Neuronal stem cell (in vitro differentiated cells): Measurements from ENCODE around the gene FHIT.

Source experiments
- DNase-seq: peaks from one replicate; pipeline ENCODE4 v3.0.0-alpha.2; 2013; ENCODE audit warnings: low spot score
- H2AFZ ChIP-seq: one replicate; pipeline ENCODE4 v1.6.1; 2013; ENCODE audit warnings: mild to moderate bottlenecking, low read length, inconsistent platforms
- H2AK5ac ChIP-seq: 2 replicates; pipeline ENCODE4 v1.6.1; 2013; ENCODE audit warnings: low read depth, mild to moderate bottlenecking, inconsistent platforms, low read length, moderate library complexity, mixed read lengths
- H2BK120ac ChIP-seq: 2 replicates; pipeline ENCODE4 v1.6.1; 2013; ENCODE audit warnings: low read depth, mild to moderate bottlenecking, inconsistent platforms, low read length, moderate library complexity, mixed read lengths
- H2BK12ac ChIP-seq: one replicate; pipeline ENCODE4 v1.6.1; 2013; ENCODE audit warnings: low read length, inconsistent platforms
- H2BK15ac ChIP-seq: 2 replicates; pipeline ENCODE4 v1.6.1; 2013; ENCODE audit warnings: mild to moderate bottlenecking, low read length, inconsistent platforms, mixed read lengths
- H2BK5ac ChIP-seq: one replicate; pipeline ENCODE4 v1.6.1; 2013; ENCODE audit warnings: inconsistent platforms, mild to moderate bottlenecking, low read length, moderate library complexity
- H3K14ac ChIP-seq: one replicate; pipeline ENCODE4 v1.6.1; 2013; ENCODE audit warnings: low read length, inconsistent platforms
- H3K18ac ChIP-seq: 2 replicates; pipeline ENCODE4 v1.6.1; 2013; ENCODE audit warnings: low read length, inconsistent platforms
- H3K23ac ChIP-seq: 2 replicates; pipeline ENCODE4 v1.6.1; 2013; ENCODE audit warnings: low read depth, mild to moderate bottlenecking, mixed read lengths, low read length, inconsistent platforms; ENCODE audit not compliant: poor library complexity
- H3K27ac ChIP-seq: replicated peaks from 3 replicates; pipeline ENCODE4 v1.5.1; 2013; ENCODE audit warnings: low read length, inconsistent platforms
- H3K27me3 ChIP-seq, 3 experiments: 2 replicates each; pipeline ENCODE4 v1.6.1; 2013; ENCODE audit warnings: low read length in 3 of 3, mild to moderate bottlenecking in 2 of 3, inconsistent platforms in 1 of 3, low read depth in 1 of 3, mixed read lengths in 1 of 3, moderate library complexity in 1 of 3; ENCODE audit not compliant: control insufficient read depth in 3 of 3, insufficient read depth in 3 of 3
- H3K36me3 ChIP-seq, 2 donors: replicated peaks in 1 of 2; 2 replicates each; pipeline ENCODE4 v1.6.1; 2013; ENCODE audit warnings: low read length in 2 of 2; ENCODE audit not compliant: control insufficient read depth in 2 of 2, insufficient read depth in 2 of 2
- H3K4ac ChIP-seq: 2 replicates; pipeline ENCODE4 v1.6.1; 2013; ENCODE audit warnings: inconsistent platforms, mild to moderate bottlenecking, low read length, moderate library complexity
- H3K4me1 ChIP-seq, 2 donors: 1 replicate in 1 of 2; 2 replicates in 1 of 2; pipeline ENCODE4 v1.6.1; 2013; ENCODE audit warnings: low read length in 2 of 2, low read depth in 1 of 2; ENCODE audit not compliant: control insufficient read depth in 2 of 2, insufficient read depth in 1 of 2
- H3K4me2 ChIP-seq: one replicate; pipeline ENCODE4 v1.6.1; 2013; ENCODE audit warnings: mild to moderate bottlenecking, low read length, inconsistent platforms; ENCODE audit not compliant: insufficient read depth, poor library complexity, severe bottlenecking
- H3K4me3 ChIP-seq, 2 donors: 2 replicates each; pipeline ENCODE4 v1.5.1; 2013; ENCODE audit warnings: low read length in 2 of 2, mild to moderate bottlenecking in 2 of 2, inconsistent platforms in 1 of 2, moderate library complexity in 1 of 2
- H3K79me1 ChIP-seq: one replicate; pipeline ENCODE4 v1.6.1; 2013; ENCODE audit warnings: low read depth, mild to moderate bottlenecking, inconsistent platforms, low read length, moderate library complexity
- H3K9ac ChIP-seq: one replicate; pipeline ENCODE4 v1.6.1; 2013; ENCODE audit warnings: mild to moderate bottlenecking, low read depth, low read length, inconsistent platforms; ENCODE audit not compliant: poor library complexity
- H3K9me3 ChIP-seq, 2 donors: replicated peaks in 1 of 2; 2 replicates each; pipeline versions ENCODE3 to v1.6.1; 2013; ENCODE audit warnings: low read length in 2 of 2, mild to moderate bottlenecking in 2 of 2, inconsistent platforms in 1 of 2, low read depth in 1 of 2, mixed read lengths in 1 of 2, moderate library complexity in 1 of 2; ENCODE audit not compliant: control insufficient read depth in 2 of 2, insufficient read depth in 1 of 2
- H4K8ac ChIP-seq: one replicate; pipeline ENCODE4 v1.6.1; 2013; ENCODE audit warnings: low read depth, mild to moderate bottlenecking, inconsistent platforms, low read length, moderate library complexity
- H4K91ac ChIP-seq: one replicate; pipeline ENCODE4 v1.6.1; 2013; ENCODE audit warnings: low read length, low read depth, mild to moderate bottlenecking, inconsistent platforms; ENCODE audit not compliant: poor library complexity
- WGBS, 2 donors: extraction: QIAGEN DNeasy Blood & Tissue Kit; methylation state at CpG; one replicate each; pipeline ENCODE4 v1.1.7; 2013; ENCODE audit warnings: missing lambda C conversion rate in 2 of 2, mixed read lengths in 1 of 2; ENCODE audit not compliant: insufficient read length in 2 of 2, insufficient replicate concordance in 1 of 2; ENCODE audit errors: extremely low coverage in 2 of 2; 5-methylcytosine and 5-hydroxymethylcytosine counted together

The FHIT gene

GRCh38 chr3:59796456-59796855, 1454.8 kb downstream of the FHIT start:
- no peak for DNase-seq
- Histone ChIP-seq H3K27ac (no peak overlapping the region), H3K79me1 (no peaks in the 10 kb centered on the region), H4K8ac (no peak overlapping the region), H2BK15ac (no peak overlapping the region), H2AK5ac (no peak overlapping the region), H3K9ac (no peak overlapping the region), H3K14ac (no peak overlapping the region), H3K4me3 (no peak overlapping the region), H3K4me1 (peaks cover 0 to 15% of the 10 kb centered on the region in 2 donors), H3K9me3 (no peaks in the 10 kb centered on the region), H2BK12ac (no peak overlapping the region), H4K91ac (no peak overlapping the region), H3K4ac (no peak overlapping the region), H2BK5ac (no peak overlapping the region), H3K23ac (no peak overlapping the region), H3K36me3 (no peaks in the 10 kb centered on the region), H3K18ac (no peak overlapping the region), H2BK120ac (no peak overlapping the region), H3K27me3 (no peaks in the 10 kb centered on the region), H3K4me2 (no peak overlapping the region), H2AFZ (no peak overlapping the region)
- no CpG with 5 or more reads among the region's 2 CpGs for WGBS, 2 donors

- no peak overlapping the region for H2AFZ ChIP-seq
- no CpG with 5 or more reads among the region's 7 CpGs for WGBS, 2 donors
- no peak overlapping the region for H4K91ac ChIP-seq
- H3K4me3 ChIP-seq, result no peak overlapping the region
- H3K4me1 ChIP-seq, result peaks cover 0 to 12% of the 10 kb centered on the region in 2 donors
- no peaks in the 10 kb centered on the region for H3K36me3 ChIP-seq
- DNase-seq, result peak; percentile 36
- no peak overlapping the region for H3K4ac ChIP-seq
- no peak overlapping the region for H3K18ac ChIP-seq
- no peak overlapping the region for H2AK5ac ChIP-seq
- H2BK12ac ChIP-seq, result no peak overlapping the region
- H3K9ac ChIP-seq, result no peak overlapping the region
- H3K4me2 ChIP-seq, result no peak overlapping the region
- H2BK120ac ChIP-seq, result no peak overlapping the region
- H3K27ac ChIP-seq, result no peak overlapping the region
- no peak overlapping the region for H2BK15ac ChIP-seq
- no peak overlapping the region for H2BK5ac ChIP-seq
- no peak overlapping the region for H4K8ac ChIP-seq
- no peaks in the 10 kb centered on the region for H3K79me1 ChIP-seq
- no peak overlapping the region for H3K23ac ChIP-seq
- H3K9me3 ChIP-seq, result no peaks in the 10 kb centered on the region
- H3K27me3 ChIP-seq, result no peaks in the 10 kb centered on the region
- no peak overlapping the region for H3K14ac ChIP-seq
These were observed 1455.5 kb downstream of the FHIT start for GRCh38 chr3:59795756-59796155.

GRCh38 chr3:59793976-59794375, 1457.3 kb downstream of the FHIT start:
- no peak for DNase-seq
- H3K36me3 ChIP-seq, result no peaks in the 10 kb centered on the region
- H3K18ac ChIP-seq, result no peak overlapping the region
- no peak overlapping the region for H2AK5ac ChIP-seq
- peaks cover 0 to 8% of the 10 kb centered on the region in 2 donors for H3K4me1 ChIP-seq
- no peak overlapping the region for H3K14ac ChIP-seq
- no peak overlapping the region for H3K9ac ChIP-seq
- no peak overlapping the region for H2AFZ ChIP-seq
- no peaks in the 10 kb centered on the region for H3K79me1 ChIP-seq
- H4K91ac ChIP-seq, result no peak overlapping the region
- no CpG with 5 or more reads among the region's 12 CpGs for WGBS, 2 donors
- no peak overlapping the region for H3K23ac ChIP-seq
- H3K27me3 ChIP-seq, result no peaks in the 10 kb centered on the region
- no peak overlapping the region for H2BK5ac ChIP-seq
- H3K4me3 ChIP-seq, result no peak overlapping the region
- no peak overlapping the region for H2BK120ac ChIP-seq
- H2BK12ac ChIP-seq, result no peak overlapping the region
- H3K9me3 ChIP-seq, result no peaks in the 10 kb centered on the region
- no peak overlapping the region for H3K27ac ChIP-seq
- H3K4ac ChIP-seq, result no peak overlapping the region
- H2BK15ac ChIP-seq, result no peak overlapping the region
- no peak overlapping the region for H3K4me2 ChIP-seq
- no peak overlapping the region for H4K8ac ChIP-seq

GRCh38 chr3:59791774-59792308, 1459.4 kb downstream of the FHIT start:
- no peak overlapping the region for H3K4me3 ChIP-seq
- H2BK15ac ChIP-seq, result no peak overlapping the region
- H2BK12ac ChIP-seq, result no peak overlapping the region
- H3K36me3 ChIP-seq, result no peaks in the 10 kb centered on the region
- H3K4me2 ChIP-seq, result no peak overlapping the region
- no peaks in the 10 kb centered on the region for H3K9me3 ChIP-seq
- H4K8ac ChIP-seq, result no peak overlapping the region
- H2BK120ac ChIP-seq, result no peak overlapping the region
- H3K18ac ChIP-seq, result no peak overlapping the region
- no peaks in the 10 kb centered on the region for H3K79me1 ChIP-seq
- no peak overlapping the region for H3K23ac ChIP-seq
- H2AFZ ChIP-seq, result no peak overlapping the region
- no peak overlapping the region for H4K91ac ChIP-seq
- no peaks in the 10 kb centered on the region for H3K27me3 ChIP-seq
- no peak overlapping the region for H3K14ac ChIP-seq
- no peak for DNase-seq
- H3K4ac ChIP-seq, result no peak overlapping the region
- H2BK5ac ChIP-seq, result no peak overlapping the region
- H2AK5ac ChIP-seq, result no peak overlapping the region
- H3K4me1 ChIP-seq, result peaks cover 0 to 8% of the 10 kb centered on the region in 2 donors
- H3K27ac ChIP-seq, result no peak overlapping the region
- H3K9ac ChIP-seq, result no peak overlapping the region
- no CpG with 5 or more reads among the region's 3 CpGs for WGBS, 2 donors
